ENCODE data around the gene RPS19.

Gene RPS19

DNA sequence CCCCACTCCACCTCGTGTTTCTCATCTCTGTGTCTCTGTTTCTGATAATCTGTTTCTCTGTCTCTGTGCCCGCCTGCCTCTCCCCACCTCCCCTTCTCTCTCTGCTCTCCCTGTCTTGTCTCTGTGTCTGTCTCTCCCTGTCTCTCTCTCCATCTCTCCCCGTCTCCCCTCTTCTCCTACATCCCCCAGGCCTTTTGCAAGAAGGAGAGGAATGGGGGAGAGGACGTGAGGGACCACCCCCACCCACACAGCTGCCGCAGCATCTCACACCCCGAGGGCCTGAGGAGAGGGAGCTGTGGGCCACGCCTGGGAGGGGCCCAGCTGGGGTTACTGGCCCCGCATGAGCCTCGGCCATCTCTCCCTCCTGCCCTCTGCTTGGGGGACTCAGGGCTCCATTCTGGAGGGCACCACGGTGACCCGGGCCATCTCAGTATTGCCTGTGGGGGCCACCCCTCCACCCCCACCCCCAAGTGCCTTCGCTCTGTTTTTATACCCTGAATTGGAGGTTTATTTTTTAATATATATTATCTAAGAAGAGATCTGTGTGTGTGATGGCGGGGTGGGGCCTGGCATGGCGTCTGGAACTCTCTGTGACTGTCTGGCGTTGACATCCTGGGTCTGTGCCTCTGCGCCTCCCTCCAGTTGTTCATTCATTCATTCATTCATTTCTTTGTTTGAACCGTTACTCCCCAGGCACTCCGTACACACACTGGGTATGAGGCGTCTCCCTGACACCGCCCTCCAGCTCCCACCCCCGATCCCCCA lies 47.0 kb downstream of the RPS19 start:
- TF ChIP-seq, protein P1, sequence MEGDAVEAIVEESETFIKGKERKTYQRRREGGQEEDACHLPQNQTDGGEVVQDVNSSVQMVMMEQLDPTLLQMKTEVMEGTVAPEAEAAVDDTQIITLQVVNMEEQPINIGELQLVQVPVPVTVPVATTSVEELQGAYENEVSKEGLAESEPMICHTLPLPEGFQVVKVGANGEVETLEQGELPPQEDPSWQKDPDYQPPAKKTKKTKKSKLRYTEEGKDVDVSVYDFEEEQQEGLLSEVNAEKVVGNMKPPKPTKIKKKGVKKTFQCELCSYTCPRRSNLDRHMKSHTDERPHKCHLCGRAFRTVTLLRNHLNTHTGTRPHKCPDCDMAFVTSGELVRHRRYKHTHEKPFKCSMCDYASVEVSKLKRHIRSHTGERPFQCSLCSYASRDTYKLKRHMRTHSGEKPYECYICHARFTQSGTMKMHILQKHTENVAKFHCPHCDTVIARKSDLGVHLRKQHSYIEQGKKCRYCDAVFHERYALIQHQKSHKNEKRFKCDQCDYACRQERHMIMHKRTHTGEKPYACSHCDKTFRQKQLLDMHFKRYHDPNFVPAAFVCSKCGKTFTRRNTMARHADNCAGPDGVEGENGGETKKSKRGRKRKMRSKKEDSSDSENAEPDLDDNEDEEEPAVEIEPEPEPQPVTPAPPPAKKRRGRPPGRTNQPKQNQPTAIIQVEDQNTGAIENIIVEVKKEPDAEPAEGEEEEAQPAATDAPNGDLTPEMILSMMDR (IDR thresholded peaks at IDR 0.05; ENCODE audit: low read depth, low read length, missing control alignments), result no peak
- no peak overlapping the region for H3K4me3 ChIP-seq (replicated peaks; ENCODE audit: low read depth, low read length)
- no peak for DNase-seq (ENCODE audit: extremely low read depth, low read depth)

DNA sequence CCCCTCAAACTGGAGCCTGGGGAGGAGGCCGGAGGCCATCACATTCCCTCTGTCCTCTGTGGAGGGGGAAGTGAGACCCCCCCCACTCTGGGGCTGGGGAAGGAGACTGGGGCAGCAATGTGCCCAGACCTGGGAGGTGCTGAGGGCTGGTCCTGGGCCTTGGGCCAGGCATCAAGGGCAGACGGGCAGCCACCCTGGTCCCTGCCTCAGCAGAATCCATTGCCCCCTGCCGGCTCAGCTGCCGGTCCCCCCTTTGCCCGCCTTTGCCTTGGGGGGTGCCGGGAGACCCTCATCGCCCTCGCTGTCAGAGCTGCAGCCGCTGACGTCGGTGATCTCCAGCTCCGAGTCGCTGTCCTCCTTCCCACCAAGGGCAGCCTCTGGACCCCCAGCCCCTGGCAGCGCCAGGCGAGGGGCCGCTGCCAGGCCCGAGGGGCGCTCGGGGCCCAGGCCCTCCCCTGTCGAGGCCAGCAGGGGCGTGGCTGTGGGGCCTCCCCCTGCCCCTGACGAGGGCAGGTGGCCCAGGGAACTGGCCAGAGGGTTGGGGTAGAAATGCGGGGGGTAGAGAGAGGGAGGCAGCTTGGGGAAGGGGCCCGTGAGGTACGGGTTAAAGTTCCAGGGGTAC lies 48.0 kb downstream of the RPS19 start:
- TF ChIP-seq, protein P1 (IDR thresholded peaks at IDR 0.05; ENCODE audit: low read depth, low read length, missing control alignments), result no peak
- no peak overlapping the region for H3K4me3 ChIP-seq (replicated peaks; ENCODE audit: low read depth, low read length)
- DNase-seq (ENCODE audit: extremely low read depth, low read depth), result no peak

DNA sequence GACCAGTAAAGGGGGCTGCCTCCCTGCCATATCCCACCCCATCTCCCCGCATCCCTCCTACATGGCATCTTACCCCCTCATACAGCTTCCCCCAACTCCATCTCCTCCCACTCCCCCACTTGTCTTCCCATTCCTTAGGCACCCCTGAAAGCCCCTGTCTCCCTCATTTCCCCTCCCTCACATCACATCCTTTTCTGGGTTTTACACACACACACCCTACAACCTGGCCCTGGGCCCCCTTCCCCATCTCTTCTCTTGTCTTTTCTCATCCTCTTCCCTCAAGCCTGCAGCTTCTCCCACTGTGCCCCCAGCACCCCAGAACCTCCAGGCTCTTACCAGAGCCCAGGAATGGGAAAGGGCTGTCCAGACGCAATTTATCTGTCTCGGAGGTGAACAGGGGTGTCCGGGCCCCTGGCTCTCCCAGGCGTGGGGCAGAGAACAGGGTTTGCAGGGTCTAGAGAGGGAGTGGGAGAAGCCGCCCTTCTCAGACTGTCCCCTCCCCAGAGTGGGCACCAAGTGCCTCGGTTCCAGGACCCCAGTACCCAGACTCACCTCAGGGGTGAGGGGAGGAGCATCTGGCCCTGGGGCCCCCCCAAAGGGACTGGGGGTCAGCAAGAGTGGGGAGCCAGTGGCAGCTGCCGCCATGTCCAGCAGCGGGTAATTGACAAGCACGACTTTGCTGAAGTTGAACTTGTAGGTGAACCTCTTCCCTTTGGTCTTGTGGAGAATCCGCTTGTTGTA lies 48.8 kb downstream of the RPS19 start:
- no peak overlapping the region for H3K4me3 ChIP-seq (replicated peaks; ENCODE audit: low read depth, low read length)
- DNase-seq (ENCODE audit: extremely low read depth, low read depth), result no peak
- TF ChIP-seq, protein P1 (IDR thresholded peaks at IDR 0.05; ENCODE audit: low read depth, low read length, missing control alignments), result no peak

DNA sequence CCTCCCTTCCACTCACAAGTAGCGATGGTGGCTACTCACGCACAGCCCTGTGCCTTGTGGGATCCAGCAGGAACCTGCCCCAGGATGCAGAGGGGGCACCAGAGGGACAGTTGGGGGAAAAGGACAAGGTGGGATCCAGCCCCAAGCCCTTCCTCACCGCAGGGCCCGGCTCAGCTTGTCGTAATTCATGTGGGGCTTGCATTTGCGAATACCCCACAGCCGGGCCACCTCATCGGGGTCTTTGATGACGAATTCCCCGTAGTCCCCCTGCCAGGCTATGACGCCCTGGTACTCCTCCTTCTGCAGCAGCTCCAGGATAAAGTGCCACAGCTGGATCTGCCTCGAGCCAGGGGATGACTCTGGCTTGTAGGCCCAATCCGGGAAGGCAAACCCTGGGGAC lies 49.7 kb downstream of the RPS19 start:
- TF ChIP-seq, protein P1 (IDR thresholded peaks at IDR 0.05; ENCODE audit: low read depth, low read length, missing control alignments), result no peak
- no peak for DNase-seq (ENCODE audit: extremely low read depth, low read depth)
- H3K4me3 ChIP-seq (replicated peaks; ENCODE audit: low read depth, low read length), result no peak overlapping the region

DNA sequence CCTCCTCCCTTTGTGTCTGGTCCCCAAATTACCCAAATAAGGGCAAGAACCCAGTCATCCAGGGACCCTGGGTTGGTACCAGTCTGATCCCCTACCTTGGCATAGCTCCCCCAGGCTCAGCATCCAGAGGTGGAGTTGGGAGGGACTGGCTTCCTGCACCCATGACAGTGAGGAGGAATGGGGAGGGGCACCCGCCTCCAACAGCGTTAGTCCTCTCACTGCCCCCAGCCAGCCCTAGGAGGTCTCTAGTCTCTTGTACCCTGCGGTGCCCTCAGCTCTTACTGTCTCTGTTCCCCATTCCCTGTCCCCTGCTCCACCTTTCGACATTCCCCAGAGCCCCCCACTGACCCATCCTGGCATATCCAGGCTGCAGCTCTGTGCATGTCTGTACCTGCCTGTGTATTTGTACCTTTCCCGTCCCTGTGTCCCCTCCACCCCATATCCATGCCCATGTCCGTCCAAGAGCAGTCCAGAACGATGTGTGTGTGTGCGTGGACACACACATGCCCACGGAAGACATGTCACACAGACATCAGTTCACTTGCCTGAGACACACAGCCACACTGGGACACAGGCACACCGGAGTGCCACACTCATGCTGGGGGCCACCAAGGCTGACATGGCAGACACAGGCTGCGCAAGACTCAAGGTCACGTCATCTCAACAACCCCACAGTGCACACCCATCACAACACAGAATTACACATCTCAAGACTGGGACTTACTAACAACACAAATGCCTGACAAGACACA lies 50.4 kb downstream of the RPS19 start:
- H3K4me3 ChIP-seq (replicated peaks; ENCODE audit: low read depth, low read length), result no peak overlapping the region
- TF ChIP-seq, protein P1 (IDR thresholded peaks at IDR 0.05; ENCODE audit: low read depth, low read length, missing control alignments), result no peak
- DNase-seq (ENCODE audit: extremely low read depth, low read depth), result no peak
